NCI-H1105 treated with DMSO at 0.1 percent for 48 hours (cell line): Measurements from ENCODE around the gene NQO2.
"Not testable (repeated sequence)": the region's sequence is repeated elsewhere in the genome, so short reads cannot be mapped to it uniquely, and the experiment has no call there.

Experiments used
- DNase-seq: peaks from one replicate; lab custom pipeline; 2025; lab: John Stamatoyannopoulos, UW

Gene NQO2

DNA sequence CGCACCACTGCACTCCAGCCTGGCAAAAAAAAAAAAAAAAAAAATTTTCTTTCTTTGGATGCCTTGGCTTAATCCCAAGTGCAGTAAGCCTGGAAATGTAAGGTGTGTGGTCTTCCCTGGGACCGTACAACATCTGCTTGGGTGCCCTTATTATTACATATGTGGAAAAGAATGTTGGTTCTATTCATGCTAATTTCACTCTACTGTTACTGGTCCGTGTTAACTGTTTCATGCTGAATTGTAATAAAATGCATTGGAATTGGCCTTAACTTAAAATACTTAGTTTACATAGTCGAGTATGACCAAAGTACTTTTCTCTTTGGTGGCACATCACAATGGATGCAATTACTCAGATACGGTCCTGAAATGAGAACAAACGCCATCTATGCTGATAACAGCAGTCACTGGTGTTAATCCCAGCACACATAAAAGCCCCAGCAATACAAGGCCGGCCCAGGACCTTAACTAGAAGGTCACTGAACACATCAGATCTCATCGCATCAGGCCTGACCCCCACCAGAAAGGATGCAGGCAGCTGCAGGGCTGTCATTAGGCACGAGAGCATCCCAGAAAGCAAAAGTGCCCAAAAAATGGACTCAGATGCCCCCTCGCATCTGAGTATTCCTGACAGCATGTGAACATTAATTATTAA, 29.5 kb upstream of the NQO2 start:
- no peak for DNase-seq

DNA sequence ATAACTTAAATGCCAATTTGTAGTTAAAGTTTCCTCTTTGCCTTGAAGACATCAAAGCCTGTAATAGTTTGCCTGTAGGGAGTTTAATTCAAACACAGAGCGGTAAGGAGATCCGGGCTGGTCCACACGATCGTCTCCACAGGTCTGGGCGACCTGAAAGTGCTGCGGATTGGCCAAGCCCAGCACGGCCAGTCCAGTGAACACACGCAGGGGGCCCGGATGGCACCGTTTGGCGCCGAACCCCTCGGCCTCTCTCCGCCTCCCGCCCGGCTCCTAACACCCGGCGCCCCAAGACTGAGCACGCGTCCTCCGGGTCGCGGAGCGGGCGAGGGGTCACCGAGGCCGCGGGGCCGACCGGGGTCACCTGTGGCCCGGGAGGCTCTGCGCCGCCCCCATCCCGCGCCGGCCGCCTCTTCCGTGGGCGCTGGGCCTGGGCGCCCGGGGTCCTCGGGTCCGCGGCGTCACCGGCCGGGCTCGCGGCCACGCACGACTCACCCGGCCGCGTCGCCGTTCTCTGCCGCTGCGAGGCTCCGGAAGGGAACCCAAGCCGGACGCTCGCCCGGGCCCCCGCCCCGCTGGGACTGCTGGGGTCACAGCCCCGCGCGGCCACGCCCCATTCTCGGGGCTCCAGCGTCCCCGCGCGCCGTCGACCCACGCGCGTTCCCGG, 28.8 kb upstream of the NQO2 start:
- DNase-seq: no peak

DNA sequence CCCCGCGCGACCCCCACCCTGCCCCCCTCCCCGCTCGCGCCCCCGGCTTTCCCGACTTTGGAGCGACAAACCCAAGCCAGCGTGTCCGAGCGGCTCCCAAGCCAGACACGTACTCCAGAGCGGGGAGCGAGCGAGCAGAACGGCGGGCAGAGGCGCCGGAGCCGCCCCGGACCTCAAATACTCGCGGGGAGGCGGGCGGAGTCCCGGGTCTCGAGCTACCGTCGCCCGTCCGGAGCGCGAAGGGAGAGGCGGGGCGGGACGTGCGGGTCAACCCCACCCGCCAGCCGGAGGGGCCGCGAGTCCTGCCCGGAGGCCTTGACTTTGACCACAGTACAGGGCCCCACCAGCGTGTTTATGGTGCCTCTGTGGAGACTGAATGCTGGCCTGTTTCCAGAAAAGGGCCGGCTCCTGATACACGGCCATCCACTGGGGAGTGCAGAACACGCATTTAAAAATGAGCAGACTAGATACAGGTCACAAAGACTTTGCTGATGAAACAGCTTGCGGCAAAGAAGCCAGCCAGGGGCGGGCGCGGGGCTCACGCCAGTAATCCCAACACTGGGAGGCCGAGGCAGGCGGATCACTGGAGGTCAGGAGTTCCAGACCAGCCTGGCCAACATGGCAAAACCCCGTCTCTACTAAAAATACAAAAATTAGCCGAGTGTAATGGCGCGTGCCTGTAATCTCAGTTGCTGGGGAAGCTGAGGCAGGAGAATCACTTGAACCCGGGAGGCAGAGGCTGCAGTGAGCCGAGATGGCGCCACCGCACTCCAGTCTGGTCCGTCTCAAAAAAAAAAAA, 28.1 kb upstream of the NQO2 start, which contains the start of gene SERPINB6:
Gene SERPINB6 (minus strand): TSS at position 148 of the 799 bp plus-strand sequence. CDS start 12,235 bp downstream, outside the sequence.
- DNase-seq: peak; percentile 25

DNA sequence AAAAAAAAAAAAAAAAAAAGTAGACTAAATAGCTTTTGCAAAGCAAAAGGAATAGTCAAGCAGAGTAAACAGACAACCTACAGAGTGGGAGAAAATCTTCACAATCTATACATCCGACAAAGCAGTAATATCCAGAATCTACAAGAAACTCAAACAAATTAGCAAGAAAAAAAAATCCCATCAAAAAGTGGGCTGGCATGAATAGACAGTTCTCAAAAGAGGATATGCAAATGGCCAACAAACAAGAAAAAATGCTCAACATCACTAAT, 27.5 kb upstream of the NQO2 start:
- DNase-seq: not testable (repeated sequence)

DNA sequence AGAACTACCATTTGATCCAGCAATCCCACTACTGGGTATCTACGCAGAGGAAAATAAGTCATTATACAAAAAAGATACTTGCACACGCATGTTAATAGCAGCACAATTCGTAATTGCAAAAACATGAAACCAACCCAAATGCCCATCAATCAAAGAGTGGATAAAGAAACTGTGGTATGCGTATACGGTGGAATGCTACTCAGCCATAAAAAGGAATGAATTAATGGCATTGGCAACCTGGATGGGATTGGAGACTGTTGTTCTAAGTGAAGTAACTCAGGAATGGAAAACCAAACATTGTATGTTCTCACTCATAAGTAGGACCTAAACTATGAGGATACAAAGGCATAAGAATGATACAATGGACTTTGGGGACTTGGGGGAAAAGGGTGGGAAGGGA, 27.0 kb upstream of the NQO2 start:
- not testable (repeated sequence) for DNase-seq

DNA sequence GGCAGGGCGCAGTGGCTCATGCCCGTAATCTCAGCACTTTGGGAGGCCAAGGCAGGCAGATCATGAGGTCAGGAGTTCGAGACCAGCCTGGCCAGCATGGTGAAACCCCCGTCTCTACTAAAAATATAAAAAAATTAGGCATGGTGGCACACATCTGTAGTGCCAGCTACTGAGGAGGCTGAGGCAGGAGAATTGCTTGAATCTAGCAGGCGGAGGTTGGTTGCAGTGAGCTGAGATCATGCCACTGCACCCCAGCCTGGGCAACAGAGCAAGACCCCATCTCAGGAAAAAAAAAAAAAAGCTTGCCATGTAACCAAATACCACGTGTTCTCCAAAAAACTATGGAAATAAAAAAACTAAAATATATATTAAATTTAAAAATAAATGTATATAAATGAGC, 26.5 kb upstream of the NQO2 start:
- not testable (repeated sequence) for DNase-seq

DNA sequence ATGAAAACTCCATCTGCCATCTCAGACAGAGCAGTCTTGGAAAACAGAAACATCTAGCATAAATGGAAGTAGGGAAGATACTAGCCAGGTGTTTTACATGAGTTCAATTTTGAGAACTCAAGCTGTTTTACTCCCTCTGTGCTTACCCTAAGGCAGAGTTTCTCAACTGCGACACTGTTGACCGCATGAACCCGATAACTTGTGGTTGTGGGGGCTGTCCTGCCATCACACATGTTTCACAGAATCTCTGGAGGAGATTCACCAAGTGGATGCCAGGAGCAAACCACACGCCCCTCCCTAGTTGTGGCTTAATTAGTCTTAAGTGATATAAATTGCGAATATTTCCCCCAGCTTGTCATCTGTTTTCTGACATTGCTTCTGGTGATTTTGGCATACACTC, 26.0 kb upstream of the NQO2 start:
- no peak for DNase-seq

DNA sequence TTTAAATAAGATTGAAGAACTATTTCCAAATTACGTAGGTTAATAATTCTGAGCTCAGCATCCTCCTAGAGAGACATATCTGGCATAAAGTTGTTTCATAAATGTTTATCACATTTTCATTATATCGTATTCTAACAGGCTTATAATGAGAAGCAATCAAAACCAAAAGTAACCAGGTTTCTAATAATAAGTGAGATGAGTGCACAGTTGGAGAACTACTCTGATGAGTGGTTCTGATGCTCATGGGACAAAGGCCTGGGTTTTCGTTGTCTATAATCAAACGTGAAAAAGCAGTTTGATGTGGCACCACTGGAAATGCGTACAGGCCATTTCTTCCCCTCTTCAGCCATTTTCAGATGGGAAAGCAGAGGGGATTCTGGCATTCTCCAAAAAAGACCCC, 23.6 kb upstream of the NQO2 start:
- no peak for DNase-seq

DNA sequence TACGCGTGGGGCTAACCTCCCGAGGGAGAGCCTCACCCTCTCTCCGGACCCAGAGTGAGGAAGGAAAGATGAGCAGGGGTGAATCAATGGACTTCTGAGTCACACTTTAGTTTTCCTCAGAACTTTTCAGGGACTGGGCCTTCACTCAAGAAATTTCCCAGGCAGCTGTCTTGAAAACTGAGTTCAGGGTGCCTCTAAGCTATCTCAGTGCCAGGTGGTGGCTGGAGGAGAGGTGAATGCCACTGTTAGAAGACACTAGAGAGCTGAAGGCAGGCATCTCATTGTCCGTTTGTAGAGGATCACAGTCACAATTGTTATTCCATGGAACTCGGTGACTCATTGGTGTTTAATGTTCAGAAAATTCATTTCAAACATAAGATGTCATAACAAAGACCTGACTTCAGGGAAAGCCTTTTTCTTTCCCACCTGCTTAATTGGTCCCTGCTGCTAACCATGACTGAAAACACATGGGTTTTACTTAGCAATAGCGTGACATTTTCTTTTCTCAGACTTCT, 23.1 kb upstream of the NQO2 start:
- DNase-seq: no peak

DNA sequence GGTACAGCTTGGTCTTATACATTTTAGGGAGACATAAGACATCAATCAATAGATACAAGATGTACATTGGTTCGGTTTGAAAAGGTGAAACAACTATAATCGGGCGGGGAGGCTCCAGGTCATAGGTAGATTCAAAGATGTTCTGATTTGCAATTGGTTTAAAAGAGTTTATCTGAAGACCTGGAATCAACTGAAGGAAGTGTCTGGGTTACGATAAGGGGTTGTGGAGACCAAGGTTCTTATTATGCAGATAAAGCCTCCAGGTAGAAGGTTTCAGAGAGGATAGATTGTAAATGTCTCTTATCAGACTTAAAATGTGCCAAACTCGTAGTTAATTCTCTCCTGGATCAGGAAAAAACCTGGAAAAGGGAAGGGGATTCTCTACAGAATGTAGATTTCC, 22.4 kb upstream of the NQO2 start:
- DNase-seq: no peak

DNA sequence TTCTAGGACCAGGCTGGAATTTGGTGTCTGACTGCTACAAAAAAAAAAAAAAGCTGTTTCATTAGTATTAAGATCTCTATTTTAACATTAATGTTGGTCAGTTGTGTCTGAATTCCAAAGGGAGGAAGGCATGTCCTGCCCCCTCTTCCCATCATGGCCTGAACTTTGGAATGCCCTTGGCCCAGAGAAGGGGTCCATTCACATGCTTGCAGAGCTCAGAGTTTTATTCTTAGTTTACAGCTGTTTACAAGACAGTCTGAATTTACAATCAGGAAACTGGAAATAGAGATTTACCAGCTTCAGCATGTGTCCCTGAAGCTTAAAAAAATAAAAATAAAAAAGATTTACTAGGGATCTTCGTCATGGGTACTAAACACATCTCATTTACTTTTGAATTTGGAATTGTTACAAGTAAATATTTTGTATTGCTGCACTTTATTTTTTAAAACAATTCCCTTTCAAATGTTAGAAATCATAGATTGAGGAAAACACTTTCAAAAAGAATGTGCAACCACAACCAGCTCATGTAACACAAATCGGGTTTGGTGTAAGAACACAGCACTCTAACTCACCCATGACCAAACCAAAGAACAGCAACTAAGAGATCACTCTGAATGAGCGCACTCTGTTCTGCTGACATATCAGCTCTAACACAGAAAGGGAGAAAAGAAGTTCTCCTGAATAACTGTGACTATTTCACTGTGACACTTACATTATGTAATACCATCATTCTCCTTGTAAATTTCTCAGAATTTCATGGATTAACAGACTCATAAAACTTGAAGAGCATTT, 21.7 kb upstream of the NQO2 start:
- no peak for DNase-seq

DNA sequence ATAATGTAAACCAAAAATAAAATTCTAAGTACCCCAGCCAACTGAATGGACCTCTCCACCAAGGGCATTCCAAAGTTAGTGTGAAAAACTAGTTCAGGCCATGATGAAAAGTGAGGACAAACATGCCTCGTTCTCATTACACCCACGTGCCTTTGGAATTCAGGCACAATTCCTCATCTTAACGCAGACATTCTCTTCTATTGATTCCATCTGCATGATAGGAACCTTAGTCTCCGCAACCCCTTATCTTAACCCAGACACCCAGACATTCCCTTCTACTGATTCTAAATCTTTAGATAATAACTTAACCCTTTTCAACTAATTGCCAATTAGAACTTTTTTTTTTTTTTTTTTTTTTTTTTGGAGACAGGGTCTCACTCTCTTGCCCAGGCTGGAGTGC, 20.8 kb upstream of the NQO2 start:
- no peak for DNase-seq

DNA sequence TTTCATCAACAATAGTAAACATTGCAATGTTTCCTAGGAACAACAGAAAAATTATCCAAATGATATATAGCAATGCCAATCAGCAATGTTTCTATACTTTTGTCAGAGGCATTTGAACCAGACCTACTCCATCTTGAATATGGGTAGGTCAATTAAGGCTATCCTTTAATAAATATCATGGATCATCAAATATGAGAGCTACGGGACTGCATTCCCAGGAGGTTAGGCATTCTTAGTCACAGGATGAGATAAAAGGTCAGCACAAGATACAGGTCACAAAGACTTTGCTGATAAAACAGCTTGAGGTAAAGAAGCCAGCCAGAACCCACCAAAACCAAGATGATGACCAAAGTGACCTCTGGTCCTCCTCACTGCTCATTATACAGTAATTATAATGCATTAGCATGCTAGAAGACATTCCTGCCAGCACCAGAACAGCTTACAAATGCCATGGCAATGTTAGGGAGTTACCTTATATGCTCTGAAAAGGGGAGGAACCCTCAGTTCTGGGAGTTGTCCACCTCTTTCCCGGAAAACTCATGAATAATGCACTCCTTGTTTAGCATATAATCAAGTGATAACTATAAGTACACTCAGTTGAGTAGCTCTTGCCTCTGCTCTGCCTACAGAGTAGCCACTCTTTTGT, 19.8 kb upstream of the NQO2 start:
- no peak for DNase-seq

DNA sequence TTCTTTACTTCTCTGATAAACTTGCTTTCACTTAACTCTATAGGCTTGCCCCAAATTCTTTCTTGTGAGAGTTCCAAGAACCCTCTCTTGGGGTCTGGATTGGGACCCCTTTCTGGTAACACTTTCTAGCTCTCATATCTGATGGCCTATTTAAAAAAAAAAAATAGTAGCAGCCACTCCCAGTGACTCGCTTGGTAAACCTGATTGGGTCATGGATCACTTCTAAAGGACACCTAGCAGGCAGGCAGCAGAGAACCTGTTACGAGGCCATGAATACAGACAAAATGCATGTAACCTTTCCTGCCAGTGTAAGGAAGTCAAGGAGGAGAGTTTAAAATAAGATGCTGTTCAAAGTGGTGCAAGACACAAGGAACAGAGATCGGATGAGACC, 19.2 kb upstream of the NQO2 start:
- no peak for DNase-seq

DNA sequence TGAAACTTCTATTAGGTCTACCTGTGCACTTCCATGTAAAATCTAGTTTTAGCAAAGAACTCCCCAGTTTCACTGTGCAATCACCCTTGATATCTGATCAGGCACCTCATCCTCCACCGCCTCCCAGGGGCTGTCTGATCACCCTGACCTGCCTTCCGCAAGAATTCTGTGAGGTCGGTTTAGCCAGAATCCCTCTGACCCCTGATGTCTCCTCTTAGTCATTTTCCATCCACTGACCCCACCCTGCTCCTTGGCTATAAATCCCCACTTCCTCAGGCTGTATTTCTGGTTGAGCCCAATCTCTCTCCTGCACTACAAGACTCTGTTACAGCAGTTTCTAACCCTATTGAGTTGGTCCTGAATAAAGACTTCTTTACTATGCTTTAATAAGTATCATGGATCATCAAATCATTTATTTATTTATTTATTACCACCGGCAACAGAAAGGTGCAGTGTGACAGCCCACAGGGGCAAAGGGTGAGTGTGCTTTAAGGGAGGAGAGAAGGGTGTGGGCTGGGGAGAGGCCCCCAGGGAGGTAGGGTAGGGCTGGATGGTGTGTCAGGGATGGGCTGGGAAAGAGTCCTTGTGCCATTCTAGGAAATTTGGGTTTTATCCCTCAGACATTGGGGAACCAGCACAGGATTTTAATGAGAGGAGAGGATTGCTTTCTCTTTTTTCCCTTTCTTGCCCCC, 17.1 kb upstream of the NQO2 start:
- no peak for DNase-seq

DNA sequence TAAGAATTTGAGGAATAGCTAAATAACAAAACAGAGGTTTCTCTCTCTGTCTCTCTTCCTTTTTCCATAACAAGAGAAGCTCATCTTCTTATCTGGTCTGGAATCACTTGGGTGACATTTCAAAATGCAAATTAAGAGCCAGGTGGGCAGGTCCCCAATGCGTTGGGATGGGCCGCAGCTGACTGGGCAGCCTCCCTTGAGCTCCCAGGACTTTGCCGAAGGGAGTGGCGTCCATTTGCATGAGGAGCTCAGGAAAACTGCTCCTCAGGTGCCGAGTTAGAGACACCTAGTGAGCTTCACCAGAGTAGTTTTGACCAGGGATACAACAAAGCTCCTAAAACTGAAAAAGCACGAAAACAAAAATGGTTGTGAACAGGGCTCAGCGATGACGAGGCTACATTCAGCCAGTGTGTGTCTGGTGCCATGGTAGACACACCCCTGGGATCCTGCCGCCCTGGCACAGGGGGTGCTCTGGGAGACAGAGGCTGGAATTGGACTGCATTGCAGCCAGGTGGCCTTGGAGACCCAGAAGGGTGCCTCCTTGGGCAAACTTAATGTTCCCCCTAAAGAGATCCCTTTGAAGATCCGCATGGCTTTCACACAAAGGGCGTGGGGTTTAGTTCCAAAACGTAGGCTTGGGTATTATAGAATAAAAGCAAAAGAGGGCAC, 14.8 kb upstream of the NQO2 start:
- no peak for DNase-seq

DNA sequence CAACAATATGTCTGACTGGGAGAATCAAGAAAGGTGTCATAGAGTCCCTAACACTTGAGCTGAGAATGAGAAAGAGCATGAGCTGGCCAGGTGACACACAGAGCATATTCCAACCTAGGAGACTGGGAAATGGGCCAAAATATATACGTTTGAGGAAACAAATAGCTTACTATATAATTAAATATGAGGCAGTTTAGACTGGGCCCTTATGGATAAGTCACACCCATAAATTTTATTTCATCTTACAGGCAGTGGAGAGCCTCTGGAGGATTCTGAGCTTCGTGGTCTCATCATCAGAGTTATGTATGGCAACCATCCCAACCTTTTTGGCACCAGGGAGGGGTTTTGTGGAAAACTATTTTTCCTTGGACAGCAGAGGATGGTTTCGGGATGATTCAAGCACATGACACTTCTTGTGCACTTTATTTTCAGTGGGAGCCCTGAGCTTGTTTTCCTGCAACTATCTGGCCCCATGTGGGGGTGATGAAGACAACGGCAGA, 12.9 kb upstream of the NQO2 start:
- DNase-seq: peak; percentile 66

DNA sequence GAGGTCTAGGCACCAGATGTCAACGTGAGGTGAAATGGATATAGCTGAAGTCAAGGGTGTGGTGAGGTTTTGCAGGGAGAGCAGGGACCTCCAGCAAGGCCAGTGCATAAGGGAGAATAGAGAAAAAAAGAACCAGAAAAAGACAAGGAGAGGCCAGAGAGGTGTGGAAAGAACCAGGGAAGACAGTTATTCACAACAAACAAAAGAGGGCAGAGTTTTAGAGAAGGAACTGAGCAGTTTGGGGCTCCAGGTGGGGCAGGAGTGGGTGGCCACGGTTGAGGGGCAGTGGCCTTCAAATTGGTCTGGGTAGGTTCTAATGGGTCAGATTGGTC, 11.6 kb upstream of the NQO2 start:
- no peak for DNase-seq

DNA sequence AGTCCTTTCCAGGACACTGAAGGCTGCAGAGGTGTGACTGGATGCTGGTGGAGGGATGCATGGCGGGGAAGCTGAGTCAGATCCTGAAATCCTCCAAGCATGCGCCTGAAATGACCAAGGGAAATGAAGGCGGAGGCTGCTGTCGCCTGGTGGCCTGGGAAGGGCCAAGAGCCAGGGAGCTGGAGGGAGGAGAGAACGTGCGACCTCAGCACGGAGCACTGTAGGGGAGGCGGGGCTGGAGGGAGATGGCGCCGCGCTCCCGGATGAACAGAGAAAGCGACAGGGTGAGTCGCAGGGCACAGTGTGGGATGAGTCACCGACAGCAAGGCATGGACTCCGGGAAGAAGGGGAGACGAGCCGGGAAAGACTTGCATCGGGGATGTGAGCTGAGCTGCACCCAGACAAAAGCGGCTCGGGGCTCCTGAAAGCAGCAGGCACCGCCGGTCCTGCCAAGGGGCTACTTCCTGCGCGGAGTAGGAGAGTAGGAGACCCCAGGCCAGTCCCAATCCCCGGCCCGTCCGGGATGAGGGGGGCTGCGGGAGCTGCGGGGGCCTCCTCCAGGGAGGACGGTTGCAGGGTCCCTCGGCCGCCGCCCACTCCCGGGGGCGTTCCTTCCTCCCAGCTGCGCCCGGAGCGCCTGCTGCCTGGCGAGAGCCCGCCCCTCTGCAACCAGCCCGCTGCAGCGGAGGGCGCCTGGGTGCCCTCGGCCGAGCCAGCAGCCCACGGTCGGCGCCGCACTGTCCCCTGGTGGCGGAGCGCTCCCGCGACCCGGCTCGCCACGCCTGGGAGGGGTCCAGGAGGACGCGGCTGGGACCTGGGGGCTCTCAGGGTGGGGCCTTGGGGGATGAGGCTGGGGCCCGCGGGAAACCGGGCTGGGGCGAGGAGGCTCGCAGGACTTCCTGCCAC, 11.0 kb upstream of the NQO2 start:
- DNase-seq: peak; percentile 85
